Nephron progenitor cell (in vitro differentiated cells): ENCODE measurements around the gene RITA1.

Source experiments
- DNase-seq: peaks from one replicate; pipeline ENCODE4 v3.0.0; 2021
- H3K27ac Mint-ChIP-seq: 2 replicates; pipeline ENCODE4 v1.8.0; 2021; ENCODE audit warnings: mild to moderate bottlenecking, moderate library complexity, mixed read lengths
- H3K27me3 Mint-ChIP-seq: 2 replicates; pipeline ENCODE4 v1.8.0; 2021; ENCODE audit warnings: mild to moderate bottlenecking, low read depth, mixed read lengths; ENCODE audit not compliant: poor library complexity
- H3K36me3 Mint-ChIP-seq: 2 replicates; pipeline ENCODE4 v1.8.0; 2021; ENCODE audit warnings: low read depth, mixed read lengths
- H3K4me1 Mint-ChIP-seq: 2 replicates; pipeline ENCODE4 v1.8.0; 2021; ENCODE audit warnings: mixed read lengths
- H3K4me3 Mint-ChIP-seq: 2 replicates; pipeline ENCODE4 v1.8.0; 2021; ENCODE audit warnings: mild to moderate bottlenecking, moderate library complexity, mixed read lengths
- H3K9me3 Mint-ChIP-seq: 2 replicates; pipeline ENCODE4 v1.8.0; 2021; ENCODE audit warnings: mild to moderate bottlenecking, moderate library complexity, mixed read lengths
- TF ChIP-seq, protein P1 (sequence below): fragments of 200-600 bp; sonication (generic); IDR thresholded peaks from 2 replicates; pipeline ENCODE4 v1.5.0; 2021; ENCODE audit warnings: antibody characterized with exemption

The RITA1 gene

DNA sequence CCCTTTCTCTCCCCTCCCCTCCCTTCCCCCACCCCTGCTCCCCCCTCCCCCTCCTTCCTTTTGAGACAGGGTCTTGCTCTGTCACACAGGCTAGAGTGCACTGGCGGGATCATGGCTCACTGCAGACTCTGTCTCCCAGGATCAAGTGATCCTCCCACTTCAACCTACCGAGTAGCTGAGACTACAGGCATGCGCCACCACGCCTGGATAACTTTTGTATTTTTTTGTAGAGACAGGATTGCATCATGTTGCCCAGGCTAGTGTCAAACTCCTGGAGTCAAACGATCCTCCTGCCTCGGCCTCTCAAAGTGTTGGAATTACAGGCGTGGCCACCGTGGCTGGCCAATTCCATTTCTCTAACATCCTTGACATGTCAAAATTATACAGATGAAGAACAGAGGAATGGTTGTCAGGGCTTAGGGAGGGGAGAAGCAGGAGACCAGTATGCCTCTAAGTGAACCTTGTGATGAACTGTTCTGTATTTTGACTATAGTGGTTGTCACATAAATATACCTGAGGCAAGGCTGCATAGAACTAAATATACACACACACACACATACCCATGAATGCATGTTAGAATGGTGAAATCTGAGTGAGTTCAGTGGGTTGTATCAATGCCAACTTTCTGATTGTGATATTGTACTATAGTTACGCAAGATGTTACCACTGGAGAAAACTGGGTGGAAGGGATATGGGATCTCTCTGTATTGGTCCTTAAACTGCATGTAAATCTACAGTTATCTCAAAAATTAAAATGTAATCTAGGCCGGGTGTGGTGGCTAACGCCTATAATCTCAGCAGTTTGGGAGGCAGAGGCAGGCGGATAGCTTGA, 39.6 kb upstream of the RITA1 start:
- Mint-ChIP-seq H3K9me3 (peaks cover 14% of the 10 kb centered on the region), H3K27me3 (peaks cover 25% of the 10 kb centered on the region), H3K4me1 (peaks cover 27% of the 10 kb centered on the region), H3K27ac (peak overlapping the region; percentile 83), H3K4me3 (no peak overlapping the region), H3K36me3 (peaks cover 4% of the 10 kb centered on the region)
- TF ChIP-seq, protein P1, sequence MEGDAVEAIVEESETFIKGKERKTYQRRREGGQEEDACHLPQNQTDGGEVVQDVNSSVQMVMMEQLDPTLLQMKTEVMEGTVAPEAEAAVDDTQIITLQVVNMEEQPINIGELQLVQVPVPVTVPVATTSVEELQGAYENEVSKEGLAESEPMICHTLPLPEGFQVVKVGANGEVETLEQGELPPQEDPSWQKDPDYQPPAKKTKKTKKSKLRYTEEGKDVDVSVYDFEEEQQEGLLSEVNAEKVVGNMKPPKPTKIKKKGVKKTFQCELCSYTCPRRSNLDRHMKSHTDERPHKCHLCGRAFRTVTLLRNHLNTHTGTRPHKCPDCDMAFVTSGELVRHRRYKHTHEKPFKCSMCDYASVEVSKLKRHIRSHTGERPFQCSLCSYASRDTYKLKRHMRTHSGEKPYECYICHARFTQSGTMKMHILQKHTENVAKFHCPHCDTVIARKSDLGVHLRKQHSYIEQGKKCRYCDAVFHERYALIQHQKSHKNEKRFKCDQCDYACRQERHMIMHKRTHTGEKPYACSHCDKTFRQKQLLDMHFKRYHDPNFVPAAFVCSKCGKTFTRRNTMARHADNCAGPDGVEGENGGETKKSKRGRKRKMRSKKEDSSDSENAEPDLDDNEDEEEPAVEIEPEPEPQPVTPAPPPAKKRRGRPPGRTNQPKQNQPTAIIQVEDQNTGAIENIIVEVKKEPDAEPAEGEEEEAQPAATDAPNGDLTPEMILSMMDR: no peak
- no peak for DNase-seq

DNA sequence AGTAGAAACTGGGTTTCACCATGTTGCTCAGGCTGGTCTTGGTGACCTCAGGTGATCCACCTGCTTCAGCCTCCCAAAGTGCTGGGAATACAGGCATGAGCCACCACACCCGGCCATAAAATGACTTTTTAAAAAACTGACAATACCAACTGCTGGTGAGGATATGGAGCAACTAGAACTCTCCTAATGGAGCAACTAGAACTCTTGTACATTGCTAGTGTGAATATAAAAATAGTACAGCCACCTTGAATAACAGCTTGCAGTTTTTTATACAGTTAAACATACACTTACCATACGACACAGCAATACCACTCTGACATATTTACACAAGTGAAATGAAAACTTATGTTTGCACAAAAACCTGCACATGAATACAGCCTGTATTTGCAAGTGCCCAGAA, 38.5 kb upstream of the RITA1 start:
- Mint-ChIP-seq H3K36me3 (peaks cover 4% of the 10 kb centered on the region), H3K4me1 (peaks cover 27% of the 10 kb centered on the region), H3K4me3 (no peak overlapping the region), H3K27me3 (peaks cover 29% of the 10 kb centered on the region), H3K27ac (no peak overlapping the region), H3K9me3 (peaks cover 14% of the 10 kb centered on the region)
- no peak for DNase-seq
- TF ChIP-seq, protein P1: no peak

GRCh38 chr12:113149361-113150150, 36.0 kb upstream of the RITA1 start, which contains the start of gene CFAP73:
Gene CFAP73 (plus strand): TSS chr12:113149724. CDS start chr12:113149858, 134 bp downstream.
- Mint-ChIP-seq H3K9me3 (peaks cover 14% of the 10 kb centered on the region), H3K27me3 (peaks cover 55% of the 10 kb centered on the region), H3K36me3 (peaks cover 4% of the 10 kb centered on the region), H3K4me3 (peak within 1 kb of the TSS; percentile 42), H3K4me1 (peaks cover 30% of the 10 kb centered on the region), H3K27ac (peak within 1 kb of the TSS; percentile 72)
- DNase-seq: peak; percentile 89
- TF ChIP-seq, protein P1: no peak

DNA sequence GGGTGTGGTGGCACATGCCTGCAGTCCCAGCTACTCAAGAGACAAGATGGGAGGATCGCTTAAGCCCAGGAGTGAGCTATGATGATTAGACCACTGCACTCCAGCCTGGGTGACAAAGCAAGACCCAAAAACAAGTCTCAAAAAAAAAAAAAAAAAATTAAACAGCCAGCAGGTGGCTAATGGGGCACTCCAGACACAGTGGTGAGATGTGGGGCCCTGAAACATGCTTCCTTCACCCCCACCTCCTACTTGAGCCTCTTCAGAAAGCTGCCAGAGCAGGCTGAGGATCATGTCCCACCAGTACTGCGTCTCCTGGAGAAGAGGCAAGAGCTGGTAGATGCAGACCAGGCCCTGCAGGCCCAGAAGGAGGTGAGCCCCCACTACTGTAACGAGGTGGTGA, 33.9 kb upstream of the RITA1 start:
- Mint-ChIP-seq H3K9me3 (peaks cover 8% of the 10 kb centered on the region), H3K4me3 (no peak overlapping the region), H3K4me1 (peaks cover 21% of the 10 kb centered on the region), H3K36me3 (peaks cover 9% of the 10 kb centered on the region), H3K27ac (no peak overlapping the region), H3K27me3 (peaks cover 72% of the 10 kb centered on the region)
- TF ChIP-seq, protein P1: no peak
- no peak for DNase-seq

DNA sequence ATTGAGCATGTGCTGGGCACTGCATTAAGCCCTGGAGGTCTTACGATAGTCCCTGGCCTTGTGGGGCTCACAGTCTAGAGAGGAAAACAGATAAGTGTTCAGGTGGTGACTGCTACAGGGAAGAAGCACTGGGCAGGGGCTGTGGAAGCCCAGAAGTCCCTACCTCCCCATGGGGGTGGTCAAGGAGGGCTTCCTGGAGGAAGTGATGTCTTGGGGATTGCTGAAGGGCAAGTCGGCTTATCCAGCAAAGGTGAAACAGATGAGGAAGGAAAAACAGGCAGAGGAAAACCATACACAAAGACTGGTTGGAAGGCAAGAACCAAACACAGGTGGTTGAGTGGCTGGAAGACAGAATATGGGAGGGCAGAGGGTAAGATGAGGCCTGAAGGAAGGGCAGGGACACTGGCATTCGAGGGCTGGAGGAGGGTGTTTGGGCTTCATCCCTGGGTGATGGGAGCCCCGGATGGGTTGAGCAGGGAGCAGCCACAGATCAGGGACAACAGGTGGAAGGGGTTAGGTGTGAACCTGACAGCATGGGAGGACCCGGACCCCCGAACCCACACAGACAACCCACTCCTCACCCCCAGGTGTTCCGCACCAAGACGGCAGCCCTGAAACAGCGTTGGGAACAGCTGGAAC, 33.2 kb upstream of the RITA1 start:
- Mint-ChIP-seq H3K27me3 (peaks cover 78% of the 10 kb centered on the region), H3K9me3 (peaks cover 3% of the 10 kb centered on the region), H3K4me3 (peak overlapping the region; percentile 73), H3K4me1 (peaks cover 21% of the 10 kb centered on the region), H3K27ac (no peak overlapping the region), H3K36me3 (peaks cover 13% of the 10 kb centered on the region)
- no peak for DNase-seq
- TF ChIP-seq, protein P1: no peak
